ENCODE data around the gene RBM10. TPM values are rescaled to one million over a fixed set of nuclear protein-coding genes. Genes with fewer than 3 reads are reported as not detected.

RBM10 gene
- total RNA-seq, 2 donors from 2014 or later, result 30.6 to 35.7 TPM

GRCh38 chrX:47209508-47210238 lies 64.7 kb downstream of the RBM10 start:
- intact Hi-C loops (cut with DNase I, micrococcal nuclease), result no loop called here

DNA sequence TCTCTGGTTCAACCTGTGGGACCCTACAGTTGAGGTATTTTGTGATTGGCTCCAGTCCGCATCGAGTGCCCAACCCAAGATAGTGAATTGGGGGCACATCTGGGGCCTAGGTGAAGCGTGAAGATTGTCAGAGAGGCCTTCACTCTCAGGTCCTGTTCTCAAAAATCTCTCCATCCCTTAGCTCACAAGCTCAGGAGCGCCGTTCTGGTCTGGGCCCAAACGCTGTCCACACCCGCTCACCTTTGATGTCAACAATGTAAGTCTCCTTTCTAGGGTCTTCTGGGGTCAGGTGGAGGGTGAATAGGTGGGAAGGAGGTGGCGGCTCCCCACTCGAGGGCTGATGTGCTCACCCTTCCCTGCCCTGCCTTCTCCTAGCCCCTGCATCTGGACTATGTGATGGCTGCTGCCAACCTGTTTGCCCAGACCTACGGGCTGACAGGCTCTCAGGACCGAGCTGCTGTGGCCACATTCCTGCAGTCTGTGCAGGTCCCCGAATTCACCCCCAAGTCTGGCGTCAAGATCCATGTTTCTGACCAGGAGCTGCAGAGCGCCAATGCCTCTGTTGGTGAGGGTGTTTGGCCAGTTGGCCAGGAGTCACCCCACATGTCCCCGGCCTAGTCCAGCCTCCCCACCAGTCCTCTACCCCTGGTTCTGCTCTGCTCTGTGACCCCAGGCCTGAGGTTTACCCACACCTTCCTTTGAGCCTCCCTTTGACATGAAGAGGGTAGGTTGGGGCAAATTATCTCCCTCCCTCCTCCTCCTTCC lies 65.8 kb downstream of the RBM10 start:
- DNase-seq, result peak in 1 of 2 donors; percentile 5
- intact Hi-C loops (cut with DNase I, micrococcal nuclease), result no loop called here
- no peak for ATAC-seq

More at GRCh38 chrX:47209508-47210238, 64.7 kb downstream of the RBM10 start:
- ATAC-seq, result no peak
- no peak for DNase-seq

DNA sequence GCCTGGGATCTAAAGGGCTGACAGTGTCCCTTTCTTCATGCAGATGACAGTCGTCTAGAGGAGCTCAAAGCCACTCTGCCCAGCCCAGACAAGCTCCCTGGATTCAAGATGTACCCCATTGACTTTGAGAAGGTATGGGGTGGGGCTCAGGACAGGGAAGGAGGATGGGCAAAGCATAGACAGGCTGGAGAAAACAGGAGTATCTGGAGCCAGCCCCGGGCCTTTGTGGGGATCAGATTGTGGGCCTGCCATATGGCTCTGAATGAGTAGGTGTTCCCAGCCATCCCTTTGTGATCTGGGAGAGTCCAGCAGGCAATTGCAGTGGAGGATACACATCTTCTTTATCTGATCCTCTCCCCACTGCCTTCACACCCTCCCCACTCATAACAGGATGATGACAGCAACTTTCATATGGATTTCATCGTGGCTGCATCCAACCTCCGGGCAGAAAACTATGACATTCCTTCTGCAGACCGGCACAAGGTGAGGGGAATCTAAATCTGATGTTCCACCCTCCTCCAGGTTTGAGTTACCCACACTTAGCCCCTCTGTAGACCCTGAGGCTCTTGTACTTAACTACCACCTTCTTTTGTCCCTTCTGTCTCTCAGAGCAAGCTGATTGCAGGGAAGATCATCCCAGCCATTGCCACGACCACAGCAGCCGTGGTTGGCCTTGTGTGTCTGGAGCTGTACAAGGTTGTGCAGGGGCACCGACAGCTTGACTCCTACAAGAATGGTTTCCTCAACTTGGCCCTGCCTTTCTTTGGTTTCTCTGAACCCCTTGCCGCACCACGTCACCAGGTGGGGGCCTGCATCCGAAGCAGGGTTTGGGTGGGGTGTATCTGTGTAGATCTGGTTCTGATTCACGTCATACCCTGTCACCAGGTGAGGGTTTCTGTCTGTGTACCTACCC lies 67.6 kb downstream of the RBM10 start:
- DNase-seq (peak in 1 of 2 donors; percentile 10), ATAC-seq (no peak)
- intact Hi-C loops (cut with DNase I, micrococcal nuclease), result no loop called here

GRCh38 chrX:47214435-47215077 lies 69.5 kb downstream of the RBM10 start:
- intact Hi-C loops (cut with DNase I, micrococcal nuclease), result no loop called here
- DNase-seq (peak in 1 of 2 donors; percentile 23), ATAC-seq (no peak)

DNA sequence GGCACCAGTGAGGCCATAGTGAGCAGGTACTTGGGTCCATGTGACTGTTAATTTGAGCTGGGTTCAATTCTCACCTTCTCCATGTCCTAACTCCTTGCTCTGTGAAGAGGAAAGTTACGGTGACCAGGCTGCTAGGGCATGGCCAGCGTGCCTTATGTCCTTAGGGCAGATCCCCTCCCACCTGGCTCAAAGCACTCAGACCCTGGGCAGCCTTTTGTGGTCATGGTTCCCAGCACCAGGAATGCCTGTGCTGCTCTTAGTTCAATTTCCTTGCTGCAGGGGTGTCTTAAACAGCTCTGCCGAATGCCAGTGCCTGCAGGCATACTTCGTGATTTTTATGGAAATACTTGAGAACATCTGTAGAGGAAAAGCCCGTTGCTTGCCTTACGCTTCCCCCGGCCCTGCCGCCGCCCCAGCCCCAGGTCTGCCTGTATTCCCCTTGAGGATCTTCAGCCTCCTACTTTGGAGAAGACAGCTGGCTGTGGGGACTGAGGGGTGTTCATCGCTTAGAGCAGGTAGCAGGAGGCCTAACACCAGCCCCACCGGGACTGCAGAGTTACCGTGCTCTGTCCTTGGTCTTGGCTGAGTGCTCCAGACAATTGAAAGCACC lies 70.4 kb downstream of the RBM10 start:
- DNase-seq (peak in 1 of 2 donors; percentile 21), ATAC-seq (no peak)
- intact Hi-C loops (cut with DNase I, micrococcal nuclease), result no loop called here

- peak in 1 of 2 donors; percentile 20 for DNase-seq
- intact Hi-C loops (cut with DNase I, micrococcal nuclease), result no loop called here
- ATAC-seq, result no peak
Observed at GRCh38 chrX:47216393-47216925, 71.4 kb downstream of the RBM10 start.

- intact Hi-C loops (cut with DNase I, micrococcal nuclease), result no loop called here
- peak; percentile 21 for ATAC-seq
- peak in 1 of 2 donors; percentile 58 for DNase-seq
Observed at GRCh38 chrX:47217121-47217851, 72.3 kb downstream of the RBM10 start.

- DNase-seq, result peak; percentile 98 to 99
- ATAC-seq, result peak; percentile 81
- intact Hi-C loops (cut with DNase I, micrococcal nuclease), result no loop called here
Observed at GRCh38 chrX:47217852-47218279, 72.8 kb downstream of the RBM10 start.

DNA sequence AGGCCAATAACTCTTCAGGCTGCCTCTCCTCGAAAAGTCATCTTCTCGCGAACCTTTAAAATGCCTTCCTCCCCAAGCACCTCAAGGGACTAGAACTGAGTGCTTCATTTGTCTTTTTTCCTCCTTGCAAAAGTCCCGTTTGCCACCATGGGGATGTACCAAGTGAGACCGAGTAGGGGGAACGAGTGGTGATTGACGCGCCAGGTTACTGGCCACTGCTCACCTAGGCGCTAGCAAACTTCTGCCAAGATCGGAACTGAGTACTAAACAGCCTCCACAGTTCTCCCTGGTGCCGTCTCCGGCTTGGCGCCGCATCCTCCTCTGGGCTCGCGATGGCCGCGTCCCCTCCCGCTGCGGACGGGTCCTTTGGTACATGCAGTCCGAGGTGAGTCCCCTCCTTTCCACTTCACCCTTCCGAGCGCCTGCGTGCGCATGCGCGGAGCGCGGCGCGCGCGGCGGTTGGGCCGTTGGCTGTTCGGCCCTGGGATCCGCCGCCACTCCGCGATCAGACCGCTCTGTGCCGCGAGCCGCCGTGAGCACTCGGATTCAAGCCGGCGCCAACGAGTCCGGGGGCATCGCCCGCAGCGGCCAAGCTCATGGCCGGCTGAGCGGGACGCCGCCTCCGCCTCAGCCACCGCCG lies 73.4 kb downstream of the RBM10 start, which contains the start of gene CDK16:
CDK16 (plus strand) TSS at position 402 of the 640 bp plus-strand sequence. CDS start 4,877 bp downstream, outside the sequence.
- ATAC-seq (peak; percentile 66), DNase-seq (peak; percentile 72 to 82)
- intact Hi-C loops (cut with DNase I, micrococcal nuclease), result no loop called here

DNA sequence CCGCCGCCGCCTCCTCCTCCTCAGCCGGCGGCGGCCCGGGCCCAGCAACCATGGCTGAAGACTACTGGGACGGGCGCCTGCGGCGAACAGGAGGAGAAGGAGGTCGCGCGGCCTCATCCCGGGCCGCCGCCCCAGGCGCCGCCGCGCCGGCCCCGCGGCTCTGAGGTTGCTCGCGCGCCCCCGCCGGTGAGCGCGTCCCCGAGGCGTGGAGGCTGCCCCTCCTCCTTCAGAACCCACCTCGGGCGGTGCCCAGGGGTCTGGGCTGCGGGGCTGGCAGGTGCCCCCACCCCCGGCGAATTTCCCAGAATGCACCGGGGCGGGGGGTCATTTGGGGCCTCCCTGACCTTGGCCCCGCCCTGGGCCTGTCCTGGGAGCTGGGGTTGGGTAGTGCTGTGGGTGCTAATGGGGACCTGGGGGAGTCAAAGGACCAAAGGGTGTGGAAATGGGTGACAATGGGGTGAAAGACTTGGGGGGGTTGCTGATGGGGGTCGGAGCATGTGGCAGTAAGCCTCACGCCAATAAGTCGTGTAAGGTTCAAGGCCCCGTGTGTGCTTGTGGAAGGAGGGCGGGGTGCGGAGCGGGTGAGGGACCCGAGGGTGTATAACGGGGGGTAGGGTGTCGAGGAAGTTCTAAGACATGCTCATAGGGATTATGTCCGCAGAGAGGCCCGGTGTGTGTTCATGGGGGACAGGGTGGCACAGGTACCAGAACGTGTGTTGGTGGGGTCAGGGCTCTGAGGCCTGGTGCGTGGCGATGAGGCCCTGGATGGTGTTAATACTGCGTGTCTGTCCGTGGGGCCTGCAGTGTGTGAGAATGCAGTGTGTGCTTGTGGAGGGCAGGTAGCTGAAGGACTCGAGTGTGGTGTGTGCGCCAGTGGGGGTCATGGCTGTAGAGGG lies 74.1 kb downstream of the RBM10 start:
- intact Hi-C loops (cut with DNase I, micrococcal nuclease), result no loop called here
- ATAC-seq, result peak; percentile 6
- DNase-seq, result peak; percentile 57 to 75

DNA sequence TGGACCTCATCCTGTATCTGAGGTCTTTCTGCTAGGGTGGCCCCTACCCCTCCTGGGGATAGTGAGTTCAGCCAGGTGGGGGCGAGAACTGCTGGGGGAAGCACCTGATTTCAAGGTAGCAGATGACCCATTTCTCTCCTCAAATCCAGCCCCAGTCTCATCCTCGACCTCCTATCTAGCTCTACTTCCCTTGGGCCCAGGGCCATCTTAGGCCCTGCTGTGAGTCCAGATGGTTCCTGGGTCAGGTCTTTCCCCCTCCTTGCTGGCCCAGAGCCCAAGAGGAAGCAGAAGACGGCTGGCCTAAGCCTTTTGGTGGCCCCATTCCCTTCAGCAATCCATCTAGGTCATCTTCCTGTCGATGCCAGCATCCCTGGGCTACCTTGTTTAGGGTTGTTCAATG lies 76.7 kb downstream of the RBM10 start:
- peak in 1 of 2 donors; percentile 21 for DNase-seq
- no peak for ATAC-seq
- intact Hi-C loops (cut with DNase I, micrococcal nuclease), result no loop called here

DNA sequence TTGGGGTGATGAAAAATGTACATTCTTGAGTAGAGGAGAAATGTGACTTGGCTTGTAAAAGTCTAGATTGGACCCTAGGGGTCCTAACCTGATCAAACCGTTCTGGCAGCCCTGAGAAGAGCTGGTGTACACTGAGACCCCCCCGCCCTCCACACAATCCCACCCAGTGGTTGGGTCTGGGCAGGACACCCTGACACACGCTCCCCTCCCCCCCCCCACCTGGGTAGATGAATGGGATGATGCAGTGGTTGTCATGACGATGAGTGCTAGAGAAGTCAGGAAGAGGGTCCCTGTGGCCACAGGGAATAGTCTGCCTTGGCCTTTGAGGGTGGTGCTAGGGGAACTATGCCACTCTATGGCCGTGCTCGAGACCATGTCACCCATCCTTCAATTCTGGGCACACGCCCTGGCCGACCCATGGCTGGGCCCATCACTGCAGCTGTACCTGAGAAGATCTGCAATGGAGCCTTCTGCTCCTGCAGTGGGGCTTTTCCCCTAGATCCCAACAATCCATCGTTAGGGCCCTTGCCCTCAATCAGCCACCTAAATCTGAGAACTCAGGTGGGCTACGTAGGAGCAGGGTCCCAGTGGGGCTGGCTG lies 77.8 kb downstream of the RBM10 start:
- DNase-seq (peak in 1 of 2 donors; percentile 19), ATAC-seq (no peak)
- intact Hi-C loops (cut with DNase I, micrococcal nuclease), result no loop called here

GRCh38 chrX:47223476-47224250 lies 78.6 kb downstream of the RBM10 start:
- ATAC-seq, result no peak
- intact Hi-C loops (cut with DNase I, micrococcal nuclease), result no loop called here
- peak in 1 of 2 donors; percentile 15 for DNase-seq

GRCh38 chrX:47224266-47224895 lies 79.4 kb downstream of the RBM10 start:
- ATAC-seq (no peak), DNase-seq (peak in 1 of 2 donors; percentile 16)
- intact Hi-C loops (cut with DNase I, micrococcal nuclease), result no loop called here
